Activated CD4-positive, CD25-positive, alpha-beta regulatory T cell treated with anti-CD3 and anti-CD28 coated beads, Interleukin-2, amount 50 U/mL, for 72 hours (primary cell): Measurements from ENCODE around the gene SYNRG.

Experiments used
- DNase-seq: peaks from one replicate; pipeline ENCODE4 v3.0.0; 2021

Gene SYNRG

DNA sequence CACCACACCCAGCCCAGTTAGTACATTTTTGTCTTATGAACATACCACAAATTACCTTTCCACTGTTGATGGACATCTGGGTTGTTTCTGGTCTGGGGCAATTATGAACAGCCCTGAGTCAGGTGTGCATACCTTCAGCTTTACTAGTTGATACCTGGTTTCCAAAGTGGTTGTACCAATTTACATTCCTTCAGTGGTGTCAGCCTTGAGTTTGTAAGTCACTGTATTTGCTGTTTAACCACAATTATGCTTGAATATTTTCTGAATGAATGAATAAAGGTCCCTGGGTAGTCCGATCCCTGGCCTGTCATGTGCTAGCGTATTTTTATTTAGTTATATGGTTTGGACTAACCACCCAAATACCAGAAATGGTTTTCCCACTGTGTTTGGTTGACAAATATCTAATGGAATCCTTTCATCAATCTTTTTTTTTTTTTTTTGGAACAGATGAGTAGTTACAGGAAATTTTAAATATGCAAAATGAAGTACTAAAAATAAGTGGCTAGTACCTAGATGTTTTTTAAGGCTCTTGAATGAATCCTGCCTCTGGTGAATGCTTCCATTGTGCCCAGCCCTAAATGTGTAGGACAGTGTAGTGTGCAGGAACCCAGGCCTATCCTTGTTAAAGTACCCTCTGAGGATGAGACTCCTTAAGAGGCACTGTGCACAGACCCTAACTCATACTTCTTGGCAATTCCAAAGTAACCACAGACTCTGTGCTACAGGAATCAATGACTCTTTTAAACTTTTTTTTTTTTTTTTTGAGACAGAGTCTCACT is 115.8 kb downstream of the SYNRG start:
- DNase-seq: no peak

DNA sequence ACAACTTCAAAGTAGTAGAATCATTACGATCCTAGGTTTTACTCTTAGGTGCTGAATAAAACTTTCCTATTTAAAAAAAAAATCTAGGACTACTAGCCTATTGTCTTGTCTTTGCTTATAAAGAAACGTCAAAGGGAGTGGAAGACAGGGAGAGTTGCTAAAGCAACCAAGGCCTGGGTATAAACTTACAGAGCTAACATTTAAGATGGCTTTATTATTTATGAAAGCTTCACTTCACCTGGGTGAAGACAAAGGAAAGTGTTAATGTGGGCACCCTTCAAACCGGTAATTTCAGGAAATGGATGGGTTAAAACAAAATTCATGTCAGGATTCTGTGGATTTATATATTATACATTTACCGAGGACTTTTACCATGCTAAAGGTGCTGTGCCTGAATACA is 117.1 kb downstream of the SYNRG start:
- DNase-seq: no peak

DNA sequence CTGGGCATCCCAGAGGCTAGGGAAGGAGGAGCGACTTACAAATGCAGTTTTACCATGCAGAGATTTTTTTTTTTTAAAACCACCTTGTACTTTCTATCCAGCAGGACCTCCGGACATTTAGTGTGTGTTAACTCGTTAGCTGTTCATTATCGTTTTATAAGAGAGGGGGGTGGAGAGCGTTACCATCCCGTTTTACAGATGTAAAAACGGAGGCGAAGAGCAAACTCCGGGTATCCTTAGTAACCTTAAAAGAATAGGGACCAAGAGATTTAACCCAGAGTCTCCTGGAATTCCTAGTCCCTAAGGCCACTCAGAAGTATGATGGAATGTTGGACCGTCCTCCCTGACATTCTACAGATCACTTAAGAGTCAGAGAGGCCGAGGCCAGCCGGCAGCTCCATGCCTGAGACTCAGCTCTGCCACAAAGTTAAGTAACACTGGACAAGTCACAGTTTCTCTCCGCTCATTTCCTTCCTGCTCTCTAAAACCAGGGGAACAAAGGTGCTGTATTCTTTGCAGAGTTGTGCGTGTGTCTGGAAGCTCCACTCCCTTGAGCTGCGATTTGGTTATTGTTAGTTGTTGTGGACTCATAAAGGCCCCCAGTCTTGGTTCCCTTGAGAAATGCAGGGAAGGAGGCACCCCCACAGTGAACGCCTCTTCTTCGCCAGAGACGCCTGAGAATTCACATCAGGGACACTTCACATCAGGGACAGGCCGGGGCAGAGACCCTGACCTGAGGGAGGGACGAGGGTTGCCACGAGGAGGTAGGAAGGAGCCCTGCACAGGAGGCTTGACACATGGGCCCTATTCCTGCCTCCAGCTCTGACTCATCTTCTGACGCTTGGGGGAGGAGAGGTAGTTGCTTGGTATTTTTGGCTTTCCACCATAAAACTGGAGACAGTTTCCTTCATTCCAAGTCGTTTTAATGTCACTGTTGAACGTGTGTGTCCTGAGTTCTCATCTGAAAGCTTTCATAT is 118.3 kb downstream of the SYNRG start:
- no peak for DNase-seq

DNA sequence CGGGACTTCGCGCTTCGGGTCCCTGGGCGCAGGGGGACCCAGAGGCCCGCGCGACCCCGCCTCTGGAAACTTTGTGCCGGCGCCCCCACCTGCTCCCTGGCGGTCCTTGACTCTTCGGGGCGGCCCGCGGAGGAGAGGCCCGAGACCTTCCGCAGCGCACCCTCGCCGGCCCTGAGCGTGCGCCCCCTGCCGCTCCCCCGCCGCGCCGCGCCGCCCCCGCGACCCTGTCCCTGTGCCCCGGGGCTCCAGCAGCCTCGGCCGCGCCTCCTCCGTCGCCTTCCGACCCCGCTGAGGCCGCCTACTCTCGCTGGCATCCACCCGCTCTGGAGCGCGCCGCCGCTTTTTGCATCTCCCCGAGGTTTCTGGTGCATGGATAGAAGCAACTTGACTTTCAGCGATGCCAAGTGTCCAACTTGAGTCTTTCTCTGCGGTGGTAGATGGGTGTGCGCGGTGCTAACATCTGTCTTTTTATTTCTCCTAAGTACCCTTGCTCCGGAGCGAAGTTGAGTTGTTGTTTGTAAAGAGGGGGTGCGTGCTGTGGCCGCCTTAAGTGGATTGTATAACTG is 119.1 kb downstream of the SYNRG start:
- peak; percentile 62 for DNase-seq

DNA sequence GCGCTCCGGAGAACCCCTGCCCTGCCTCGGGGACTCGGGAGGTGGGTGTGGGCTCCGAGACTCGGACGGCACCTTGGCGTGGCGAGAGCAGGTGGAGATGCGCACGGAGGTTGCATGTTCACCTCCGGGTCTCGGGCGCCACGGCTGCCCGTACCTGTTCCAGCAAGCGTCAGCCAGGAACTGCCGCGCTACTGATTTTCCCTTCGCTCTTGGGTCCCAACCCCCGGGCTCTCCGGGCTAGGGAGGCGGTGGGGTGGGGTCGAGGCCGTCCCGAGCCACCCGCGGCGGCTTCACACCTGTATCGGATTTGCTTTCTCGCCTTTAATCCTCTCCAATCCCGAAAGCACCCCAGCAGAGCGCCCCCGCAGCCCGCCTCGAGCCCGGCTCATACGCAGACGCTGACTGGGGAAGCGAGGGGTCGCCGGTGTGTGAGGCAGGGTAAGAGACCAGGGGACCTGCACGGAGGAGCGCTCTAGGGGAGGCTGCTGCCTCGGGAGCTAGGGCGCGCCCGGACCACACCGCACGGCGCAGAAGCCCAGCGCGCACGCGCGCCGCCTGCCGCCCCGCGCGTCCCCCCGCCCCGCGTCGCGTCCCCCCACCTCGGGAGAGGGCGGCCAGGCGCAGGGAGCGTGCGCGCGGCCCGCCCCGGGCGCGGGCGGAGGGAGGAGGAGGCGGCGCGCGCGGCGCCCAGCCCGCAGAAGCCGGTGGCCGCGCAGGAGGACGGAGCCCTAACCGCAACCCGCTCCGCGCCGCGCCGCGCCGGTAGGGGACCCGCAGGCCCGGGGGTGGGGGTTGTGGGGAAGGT is 119.8 kb downstream of the SYNRG start, which contains the start of gene DUSP14:
Gene DUSP14 (plus strand): TSS at position 695 of the 805 bp plus-strand sequence. CDS start 22,382 bp downstream, outside the sequence.
- DNase-seq: peak; percentile 70

DNA sequence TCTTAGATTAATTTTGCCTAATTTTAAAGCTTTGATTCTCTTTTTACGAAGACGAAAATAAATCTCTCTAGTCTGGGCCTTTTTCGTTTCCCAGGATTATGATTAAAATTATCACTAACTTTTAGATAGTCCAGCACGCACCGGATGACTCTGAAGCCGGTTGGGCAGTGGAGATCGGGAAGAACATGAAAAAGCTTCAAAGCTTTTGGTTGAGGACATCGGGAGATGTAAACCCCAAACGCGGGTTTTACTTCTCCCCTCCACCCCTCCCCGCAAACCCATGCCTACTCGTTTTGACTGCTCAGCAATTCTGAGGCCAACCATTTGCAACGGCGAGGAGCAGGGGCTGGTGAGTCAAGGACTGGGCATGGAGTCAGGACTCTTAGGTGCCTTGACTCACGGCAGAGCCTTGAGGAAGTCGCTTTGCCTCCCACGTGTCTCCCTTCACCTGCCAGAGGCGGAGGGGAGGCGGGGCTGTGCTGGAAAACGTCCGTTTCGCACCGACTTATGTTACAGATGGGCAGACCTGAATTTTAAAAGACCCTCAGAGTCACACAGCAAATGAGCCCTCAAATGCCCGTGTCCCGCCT is 120.5 kb downstream of the SYNRG start:
- peak; percentile 49 for DNase-seq

DNA sequence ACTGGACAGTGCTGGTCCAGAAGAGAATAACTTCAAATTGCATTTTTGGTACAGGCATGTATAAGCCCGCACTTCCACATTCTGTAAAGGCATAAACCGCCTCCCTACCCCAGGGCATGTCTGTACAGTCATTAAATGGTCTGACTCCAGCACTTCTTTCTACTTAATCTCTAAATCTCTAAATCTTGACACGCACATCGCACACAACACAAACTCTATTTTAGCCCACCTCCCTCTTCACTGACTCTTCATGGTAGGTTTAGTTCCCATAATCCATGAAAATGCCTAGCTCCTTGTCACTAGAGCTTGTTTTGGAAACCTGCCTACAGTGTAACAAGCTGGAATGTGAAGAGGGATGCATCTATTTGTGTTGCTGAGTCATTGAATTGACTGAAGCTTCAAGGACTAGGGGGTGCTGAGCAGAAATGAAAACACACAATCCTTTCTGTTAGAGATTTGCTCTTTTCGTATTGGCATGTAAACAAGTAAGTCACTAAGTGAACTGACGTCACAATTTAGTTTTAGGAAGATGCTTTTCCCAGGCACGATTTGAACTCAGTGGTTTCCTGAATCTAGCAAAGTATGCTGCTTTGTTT is 121.1 kb downstream of the SYNRG start:
- no peak for DNase-seq

DNA sequence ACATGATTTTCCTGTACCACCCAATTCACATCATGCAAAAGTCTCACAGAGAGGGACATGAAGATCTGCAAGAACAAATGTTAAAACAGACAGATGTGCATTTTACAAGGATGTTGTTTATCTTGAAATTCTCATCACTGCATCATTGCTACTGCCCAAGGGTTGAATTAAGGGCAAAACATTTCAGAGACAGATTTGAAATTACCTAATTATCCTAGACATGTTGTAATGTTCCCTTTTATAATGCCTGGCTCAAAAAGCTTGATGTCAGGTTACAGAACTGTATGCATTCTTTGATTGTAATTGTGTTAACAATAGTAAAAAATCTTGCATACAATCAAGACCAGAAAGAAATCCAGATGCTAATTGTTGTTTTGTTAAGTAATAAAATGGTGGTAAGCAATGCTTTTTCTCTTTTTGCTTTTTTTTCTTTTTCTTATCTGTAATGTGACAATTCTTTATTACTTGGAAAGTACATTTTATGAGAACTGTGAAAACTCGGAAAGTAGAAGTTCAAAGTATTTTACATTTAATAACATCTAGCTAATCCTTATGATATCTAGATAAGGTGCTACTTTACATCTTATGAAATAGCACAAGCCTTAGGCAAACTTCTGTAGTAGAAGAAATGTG is 123.2 kb downstream of the SYNRG start:
- DNase-seq: no peak

DNA sequence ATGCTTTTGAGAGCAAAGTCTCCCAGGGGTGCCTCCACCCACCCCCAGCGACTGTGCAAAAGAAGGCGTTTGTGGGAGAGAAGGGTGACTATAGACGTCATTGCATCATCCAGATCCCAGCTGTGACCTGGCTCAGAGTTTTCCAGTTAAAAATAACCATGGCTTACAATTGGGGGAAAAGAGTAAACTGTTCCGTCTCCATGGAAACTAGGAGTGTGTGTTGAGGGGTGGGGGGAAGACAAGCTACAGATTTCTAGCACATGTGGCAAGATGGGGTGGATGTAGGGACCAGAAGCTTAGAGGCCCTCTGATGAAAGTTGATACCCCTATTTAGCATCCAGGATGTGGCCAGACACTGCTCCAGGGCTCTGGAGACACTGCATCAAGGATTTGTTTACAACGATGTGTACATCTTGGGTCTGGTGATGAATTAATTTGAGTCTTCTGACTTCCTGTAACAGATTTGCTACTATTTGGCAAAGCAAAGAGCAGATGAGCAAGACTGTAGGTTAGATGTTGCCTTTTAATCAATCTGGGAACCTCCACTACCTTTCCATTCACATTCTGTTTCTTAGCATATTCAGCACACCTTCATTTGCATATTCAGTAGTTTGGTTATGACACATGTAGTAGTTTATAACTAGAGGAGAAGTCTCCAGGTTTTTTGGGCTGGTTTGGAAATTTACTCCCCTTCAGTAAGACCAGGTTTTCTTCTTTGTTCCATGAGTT is 125.7 kb downstream of the SYNRG start:
- DNase-seq: no peak

DNA sequence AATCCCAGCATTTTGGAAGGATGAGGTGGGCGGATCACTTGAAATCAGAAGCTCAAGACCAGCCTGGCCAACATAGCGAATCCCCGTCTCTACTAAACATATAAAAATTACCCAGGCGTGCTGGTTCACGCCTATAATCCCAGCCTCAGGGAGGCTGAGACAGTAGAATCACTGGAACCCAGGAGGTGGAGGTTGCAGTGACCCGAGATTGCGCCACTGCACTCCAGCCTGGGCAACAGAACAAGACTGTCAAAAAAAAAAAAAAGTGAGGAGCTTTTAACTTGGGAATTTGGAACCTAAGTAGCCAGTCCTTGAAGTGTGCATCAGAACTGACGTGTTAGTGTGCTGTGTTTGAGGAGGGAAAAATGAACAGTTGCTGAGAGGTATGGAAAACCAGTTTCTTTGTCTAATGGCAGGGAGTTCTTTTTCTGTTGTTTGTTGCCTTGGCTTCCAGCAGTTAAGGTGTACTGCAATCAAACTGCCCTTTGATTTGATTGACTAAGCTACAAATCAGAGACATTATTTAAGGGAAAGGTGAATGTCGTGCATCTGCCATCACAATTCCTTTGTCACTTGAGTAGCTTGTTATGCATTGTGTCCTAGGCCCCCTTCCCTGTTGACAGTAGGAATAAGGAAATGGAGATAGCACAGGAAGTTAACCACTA is 128.1 kb downstream of the SYNRG start:
- no peak for DNase-seq

DNA sequence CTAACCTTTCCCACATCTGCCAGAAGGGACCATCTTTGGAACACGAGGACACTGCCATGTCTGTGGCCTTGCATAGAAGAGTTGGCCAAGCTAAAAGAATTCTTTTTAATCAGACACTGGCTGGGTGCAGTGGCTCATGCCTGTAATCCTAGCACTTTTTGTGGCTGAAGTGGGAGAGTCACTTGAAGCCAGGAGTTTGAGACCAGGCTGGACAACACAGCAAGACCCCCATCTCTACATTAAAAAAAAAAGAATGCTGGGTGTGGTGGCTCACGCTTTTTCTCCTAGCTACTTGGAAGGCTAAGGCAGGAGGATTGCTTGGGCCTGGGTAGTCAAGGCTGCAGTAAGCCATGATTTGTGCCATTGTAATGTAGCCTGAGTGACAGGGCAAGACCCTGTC is 128.8 kb downstream of the SYNRG start:
- DNase-seq: no peak

DNA sequence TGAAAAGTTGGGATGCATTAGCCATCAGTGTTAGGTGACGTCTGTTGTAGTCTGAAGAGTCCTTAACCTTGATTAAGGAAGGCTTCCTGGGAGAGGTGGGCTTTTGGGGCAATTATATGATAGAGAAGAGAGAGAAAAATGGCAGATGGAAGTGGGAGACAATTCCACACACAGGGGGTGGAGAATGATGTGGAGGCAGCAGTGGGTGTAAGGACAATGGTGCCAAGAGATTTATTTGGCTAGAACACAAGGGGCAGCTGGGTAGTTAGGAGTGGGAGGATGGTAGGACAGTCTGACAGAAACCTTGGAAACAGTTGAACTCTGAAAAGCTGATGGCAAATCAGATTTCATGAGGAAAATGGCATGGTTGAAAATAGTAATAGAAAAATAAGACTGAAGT is 130.2 kb downstream of the SYNRG start:
- no peak for DNase-seq

DNA sequence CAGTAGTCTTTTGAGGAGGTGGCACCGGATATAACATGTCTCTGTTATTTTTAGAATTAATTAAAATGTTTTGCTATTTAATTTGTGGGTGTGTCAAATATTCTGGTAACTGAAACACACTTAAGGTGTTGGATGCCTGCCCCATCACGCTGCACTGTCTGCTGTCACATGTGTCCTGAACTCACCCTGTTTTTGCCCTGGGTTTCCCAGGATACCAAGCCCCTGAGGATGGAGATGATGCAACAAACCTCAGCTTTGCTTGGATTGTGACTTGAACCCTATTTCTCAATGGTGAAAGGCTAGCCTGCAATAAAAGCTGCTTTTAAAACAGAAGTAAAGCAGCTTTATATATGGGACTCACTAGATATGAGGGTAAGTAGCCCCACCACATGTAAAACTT is 131.0 kb downstream of the SYNRG start:
- DNase-seq: no peak

DNA sequence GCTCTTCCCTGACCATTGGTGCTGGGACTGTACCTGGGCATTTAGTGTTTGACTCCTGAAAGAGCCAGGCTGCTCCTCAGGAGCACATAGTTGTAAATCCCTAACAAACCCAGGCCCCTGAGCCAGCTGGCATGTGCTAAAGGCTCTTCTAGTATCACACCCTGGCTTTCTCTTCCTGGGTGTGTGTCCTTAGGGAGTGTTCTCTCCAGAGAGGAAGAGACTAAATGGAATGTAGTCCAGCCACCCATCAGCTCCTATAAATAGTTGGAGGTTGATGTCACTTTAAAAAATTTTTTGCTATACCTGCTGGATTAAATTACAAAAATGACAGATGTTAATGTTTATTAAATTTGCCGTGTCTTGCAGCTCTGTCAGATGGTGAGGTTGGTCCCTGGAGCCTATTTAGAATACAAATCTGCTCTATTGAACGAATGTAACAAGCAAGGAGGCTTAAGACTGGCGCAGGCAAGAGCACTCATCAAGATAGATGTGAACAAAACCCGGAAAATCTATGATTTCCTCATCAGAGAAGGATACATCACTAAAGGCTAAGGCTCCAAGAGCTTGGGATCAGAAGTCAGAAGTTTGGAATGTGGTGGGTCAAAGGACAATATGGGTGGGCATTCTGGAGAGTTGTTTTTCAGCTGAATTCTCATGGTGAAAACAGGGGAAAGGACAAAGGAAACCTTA is 132.6 kb downstream of the SYNRG start:
- DNase-seq: no peak

DNA sequence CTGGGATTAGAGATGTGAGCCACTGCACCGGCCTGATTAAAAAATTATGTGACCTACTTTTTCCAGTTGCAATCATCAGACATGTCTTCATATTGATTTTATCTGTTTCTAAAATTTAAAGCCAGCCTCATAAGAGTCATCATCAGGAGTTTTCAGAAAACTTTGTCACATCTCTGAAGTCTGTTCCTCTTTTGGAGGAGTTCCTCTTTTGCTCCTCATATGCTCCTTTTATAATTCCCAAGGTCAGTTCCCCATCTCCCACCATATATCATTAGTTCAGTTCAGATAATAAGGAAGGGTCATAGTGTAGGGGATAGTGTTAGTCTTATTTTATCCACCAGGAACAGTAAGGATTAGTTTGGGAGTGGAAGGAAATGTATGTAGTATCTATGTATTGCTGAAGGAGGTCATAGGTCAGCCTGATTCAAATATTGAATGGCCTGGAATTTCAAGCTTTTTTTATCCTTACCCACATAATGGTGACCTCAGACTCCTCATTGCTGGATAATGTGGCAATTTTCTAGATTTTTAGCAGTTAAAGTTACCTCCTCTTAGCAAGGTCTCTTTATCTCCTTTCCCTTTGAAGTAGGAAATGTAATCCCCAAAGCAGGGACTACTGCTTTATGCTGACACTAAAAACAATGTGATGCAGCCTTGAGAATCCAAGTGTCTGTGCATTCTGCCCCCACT is 133.3 kb downstream of the SYNRG start:
- no peak for DNase-seq

DNA sequence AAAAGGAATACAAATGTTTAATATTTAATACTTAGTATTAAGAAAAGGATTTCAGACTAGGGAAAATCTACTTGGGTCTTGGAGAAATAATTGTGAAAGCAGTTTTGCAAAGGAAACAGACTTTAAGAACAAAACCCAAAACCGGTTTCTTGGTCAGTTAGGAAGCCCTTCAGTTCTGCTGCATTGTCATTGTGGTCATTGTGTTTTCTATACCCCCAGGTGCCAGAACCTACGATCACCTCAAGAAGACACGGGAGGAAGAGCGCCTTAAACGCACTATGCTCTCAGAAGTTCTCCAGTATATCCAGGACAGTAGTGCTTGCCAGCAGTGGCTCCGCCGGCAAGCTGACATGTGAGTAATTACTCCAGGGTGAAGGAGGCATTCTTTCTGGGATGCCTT is 139.0 kb downstream of the SYNRG start:
- DNase-seq: no peak

DNA sequence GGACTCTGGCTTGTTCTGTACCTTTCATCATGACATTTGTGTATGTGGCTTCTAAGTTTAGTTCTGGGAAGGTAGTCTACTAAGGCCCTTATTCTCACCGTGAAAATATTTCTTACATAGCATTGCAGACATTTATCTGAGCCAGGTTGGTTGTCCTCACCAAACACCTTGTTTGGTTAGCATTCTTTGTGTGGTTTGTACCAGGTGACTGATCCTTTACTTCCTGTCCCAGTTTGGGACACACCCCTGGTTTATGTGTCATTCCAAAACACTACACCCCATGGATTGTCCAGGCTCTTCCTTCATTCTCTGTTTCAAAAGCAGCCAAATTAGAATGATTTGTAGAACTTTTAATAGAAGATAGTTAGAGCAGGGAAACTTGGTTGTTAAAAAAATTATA is 142.7 kb downstream of the SYNRG start:
- DNase-seq: no peak

DNA sequence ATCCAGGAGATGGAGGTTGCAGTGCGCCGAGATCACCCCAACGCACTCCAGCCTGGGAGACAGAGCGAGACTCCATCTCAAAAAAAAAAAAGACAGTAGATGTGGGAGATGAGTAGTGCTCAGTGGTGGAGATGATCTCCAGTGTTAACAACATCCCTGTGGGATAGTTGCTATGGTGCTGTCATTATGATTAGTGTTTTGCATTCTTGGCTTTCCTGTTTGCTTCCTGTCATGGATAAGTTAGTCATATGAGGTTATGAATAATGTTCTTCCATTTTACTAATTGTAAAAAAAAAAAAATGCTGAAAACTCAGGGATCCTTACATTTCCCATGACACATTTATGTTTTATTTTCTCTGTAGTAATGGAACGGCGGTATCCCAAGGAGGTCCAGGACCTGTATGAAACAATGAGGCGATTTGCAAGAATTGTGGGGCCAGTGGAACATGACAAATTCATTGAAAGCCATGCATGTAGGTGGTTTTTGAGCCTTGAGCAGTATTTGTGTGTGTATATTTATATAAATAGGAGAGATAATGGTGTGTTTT is 144.1 kb downstream of the SYNRG start:
- DNase-seq: no peak
